Adrenal gland (tissue), 5 donors: ENCODE measurements around the gene ZMAT5.

Experiments
- POLR2A ChIP-seq, 2 donors: fragments of 450-650 bp; IDR thresholded peaks; one replicate each; pipeline ENCODE4 v1.6.1; 2017; ENCODE audit warnings: antibody characterized with exemption in 2 of 2, mild to moderate bottlenecking in 2 of 2, moderate library complexity in 1 of 2
- TF ChIP-seq, protein P1 (sequence below), 6 experiments: fragments of 450-650 bp in 4 of 6; fragments of 200-600 bp in 2 of 6; sonication (generic) in 1 of 6; IDR thresholded peaks; 1 replicate in 5 of 6; 2 replicates in 1 of 6; pipeline versions ENCODE4 v1.5.1 to v1.8.0; 2016 to 2021; ENCODE audit warnings: antibody characterized with exemption in 6 of 6, mild to moderate bottlenecking in 2 of 6, moderate library complexity in 1 of 6
- donor health status: DM: no; HTN: no; CAD: no.

DNA sequence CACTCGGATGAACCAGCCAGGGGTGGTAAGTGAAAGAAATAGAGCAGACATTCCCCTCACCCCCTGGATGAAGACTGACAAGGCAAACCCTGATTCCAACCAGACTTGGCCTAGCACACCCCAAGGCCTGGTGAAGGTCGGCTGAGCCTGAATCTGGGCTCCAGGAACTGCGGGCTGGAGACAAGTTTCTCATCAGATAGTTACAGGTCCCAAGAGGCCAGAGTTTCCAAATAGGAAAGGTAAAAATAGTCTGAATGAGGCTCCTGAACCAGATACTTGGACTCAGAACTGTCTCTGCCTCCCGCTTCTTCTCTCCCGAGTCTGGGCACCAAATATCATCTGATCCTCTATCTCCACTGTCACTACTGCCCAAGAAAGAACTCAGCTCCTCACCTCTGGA lies 7.8 kb downstream of the ZMAT5 start:
- TF ChIP-seq, protein P1, sequence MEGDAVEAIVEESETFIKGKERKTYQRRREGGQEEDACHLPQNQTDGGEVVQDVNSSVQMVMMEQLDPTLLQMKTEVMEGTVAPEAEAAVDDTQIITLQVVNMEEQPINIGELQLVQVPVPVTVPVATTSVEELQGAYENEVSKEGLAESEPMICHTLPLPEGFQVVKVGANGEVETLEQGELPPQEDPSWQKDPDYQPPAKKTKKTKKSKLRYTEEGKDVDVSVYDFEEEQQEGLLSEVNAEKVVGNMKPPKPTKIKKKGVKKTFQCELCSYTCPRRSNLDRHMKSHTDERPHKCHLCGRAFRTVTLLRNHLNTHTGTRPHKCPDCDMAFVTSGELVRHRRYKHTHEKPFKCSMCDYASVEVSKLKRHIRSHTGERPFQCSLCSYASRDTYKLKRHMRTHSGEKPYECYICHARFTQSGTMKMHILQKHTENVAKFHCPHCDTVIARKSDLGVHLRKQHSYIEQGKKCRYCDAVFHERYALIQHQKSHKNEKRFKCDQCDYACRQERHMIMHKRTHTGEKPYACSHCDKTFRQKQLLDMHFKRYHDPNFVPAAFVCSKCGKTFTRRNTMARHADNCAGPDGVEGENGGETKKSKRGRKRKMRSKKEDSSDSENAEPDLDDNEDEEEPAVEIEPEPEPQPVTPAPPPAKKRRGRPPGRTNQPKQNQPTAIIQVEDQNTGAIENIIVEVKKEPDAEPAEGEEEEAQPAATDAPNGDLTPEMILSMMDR (IDR thresholded peaks at IDR 0.05): no peak
- no peak for TF ChIP-seq POLR2A (IDR thresholded peaks at IDR 0.05)
